Measurements from ENCODE around the gene PPM1N.

- TF ChIP-seq CTCF (IDR thresholded peaks at IDR 0.05), result no peak
- TF ChIP-seq EP300 (IDR thresholded peaks at IDR 0.05), result no peak
- TF ChIP-seq POLR2A (IDR thresholded peaks at IDR 0.05), result no peak
Observed at GRCh38 chr19:45547965-45548609, 49.8 kb downstream of the PPM1N start.

All from ovary (tissue), 3 donors.